Esophagus squamous epithelium (tissue), 4 donors: ENCODE results near the gene HNF1B.

Experiments used
- CTCF ChIP-seq, 6 experiments: fragments of 450-650 bp in 4 of 6; fragments of 200-600 bp in 2 of 6; sonication (generic) in 2 of 6; IDR thresholded peaks; one replicate each; pipeline ENCODE4 v1.5.1; 2016 to 2019; ENCODE audit warnings: antibody characterized with exemption in 6 of 6, mild to moderate bottlenecking in 4 of 6, moderate library complexity in 4 of 6
- POLR2A ChIP-seq, 4 donors: fragments of 450-650 bp; IDR thresholded peaks; one replicate each; pipeline ENCODE4 v1.6.1; 2017; ENCODE audit warnings: antibody characterized with exemption in 4 of 4, mild to moderate bottlenecking in 4 of 4, moderate library complexity in 3 of 4

GRCh38 chr17:37640015-37640414 is 104.8 kb downstream of the HNF1B start:
- TF ChIP-seq POLR2A (IDR thresholded peaks at IDR 0.05): no peak
- TF ChIP-seq CTCF (IDR thresholded peaks at IDR 0.05): no peak
